HepG2 (cell line): ENCODE data around the gene SLC35D2. TPM values are rescaled to one million over a fixed set of nuclear protein-coding genes. Genes with fewer than 3 reads are reported as not detected.

Experiments used
- FOXA3 ChIP-seq: IDR thresholded peaks from 2 replicates; pipeline ENCODE4 v1.6.1; 2016; ENCODE audit warnings: missing genetic modification reagents, missing compliant biosample characterization
- GZF1 ChIP-seq: sonication (generic); formaldehyde crosslinking; IDR thresholded peaks from 2 replicates; pipeline ENCODE4 v1.5.1; 2020; ENCODE audit warnings: mild to moderate bottlenecking, missing genetic modification reagents
- MBD4 ChIP-seq: IDR thresholded peaks from 2 replicates; pipeline ENCODE4 v1.6.1; 2012; ENCODE audit warnings: low read length, inconsistent platforms, borderline replicate concordance
- MZF1 ChIP-seq: sonication (generic); formaldehyde crosslinking; IDR thresholded peaks from 2 replicates; pipeline ENCODE4 v1.8.1; 2023; ENCODE audit warnings: mild to moderate bottlenecking, missing genetic modification reagents, borderline replicate concordance
- NCOA1 ChIP-seq: sonication (generic); formaldehyde crosslinking; IDR thresholded peaks from 2 replicates; pipeline ENCODE4 v1.9.0; 2021; ENCODE audit warnings: missing genetic modification reagents
- PRDM10 ChIP-seq: sonication (generic); formaldehyde crosslinking; IDR thresholded peaks from 2 replicates; pipeline ENCODE4 v1.4.0; 2020; ENCODE audit warnings: low read depth, missing genetic modification reagents
- ZBTB8A ChIP-seq: sonication (generic); formaldehyde crosslinking; IDR thresholded peaks from 2 replicates; pipeline ENCODE4 v1.4.0; 2020; ENCODE audit warnings: mild to moderate bottlenecking, low read depth, missing genetic modification reagents, borderline replicate concordance
- ZMYM2 ChIP-seq: sonication (generic); formaldehyde crosslinking; IDR thresholded peaks from 2 replicates; pipeline ENCODE4 v1.8.0; 2022; ENCODE audit warnings: mild to moderate bottlenecking, missing genetic modification reagents
- ZNF280B ChIP-seq: sonication (generic); formaldehyde crosslinking; IDR thresholded peaks from 2 replicates; pipeline ENCODE4 v1.5.0; 2020; ENCODE audit warnings: missing genetic modification reagents, mild to moderate bottlenecking, borderline replicate concordance
- ZNF329 ChIP-seq: sonication (generic); formaldehyde crosslinking; IDR thresholded peaks from 2 replicates; pipeline ENCODE4 v1.9.0; 2021; ENCODE audit warnings: low read depth, mild to moderate bottlenecking, missing genetic modification reagents
- ZNF512B ChIP-seq: sonication (generic); formaldehyde crosslinking; IDR thresholded peaks from 2 replicates; pipeline ENCODE4 v1.5.1; 2020; ENCODE audit warnings: missing genetic modification reagents, mild to moderate bottlenecking, borderline replicate concordance
- polyA plus RNA-seq, 8 experiments: library from polyadenylated mRNA; depleted of rRNA in 3 of 8; stranded (reverse) in 7 of 8; unstranded in 1 of 8; fragments of >200 nt; fragmentation: Illumina TruSeq in 4 of 8; extraction: Trizol in 4 of 8; gene quantifications; 2 replicates each; pipeline versions ENCODE4 v1.2.1 to v1.2.3, GENCODE V29; 2011 to 2016; ENCODE audit warnings: low read depth in 4 of 8, missing spikeins in 1 of 8, mixed read lengths in 1 of 8; ENCODE audit not compliant: insufficient read depth in 1 of 8
- total RNA-seq, 5 experiments: library from RNA; depleted of rRNA; stranded (reverse); fragments of >200 nt; fragmentation: Illumina TruSeq; extraction: Trizol; gene quantifications; 2 replicates each; pipeline ENCODE4 v1.2.3, GENCODE V29; 2016; ENCODE audit warnings: low read depth in 1 of 5

SLC35D2 gene
- total and polyA plus RNA-seq, 2 of the 13 experiments (the other 11 are each of a cell fraction or from before 2014, with no cell fraction given) = 96.2 to 103 TPM

GRCh38 chr9:96420468-96421219 is 37.1 kb upstream of the SLC35D2 start (continued):
- TF ChIP-seq ZNF512B (CRISPR knock-in tag) (no peak), FOXA3 (CRISPR knock-in tag) (peak; percentile 85), ZNF329 (CRISPR knock-in tag) (no peak), ZMYM2 (no peak), ZBTB8A (CRISPR knock-in tag) (no peak), MZF1 (CRISPR knock-in tag) (no peak), PRDM10 (CRISPR knock-in tag) (0 out of 2 replicates have a peak, but pooled peaks have one; percentile 32), ZNF280B (CRISPR knock-in tag) (no peak), MBD4 (no peak; the same call in 1 of the 2 replicates), GZF1 (CRISPR knock-in tag) (no peak), NCOA1 (CRISPR knock-in tag) (no peak)
